GM10266 (cell line): Measurements from ENCODE around the gene TRPM2.

Experiments used
- DNase-seq: peaks from one replicate; pipeline ENCODE4 v3.0.0; 2012; ENCODE audit errors: extremely low spot score
- CTCF ChIP-seq: IDR thresholded peaks from 2 replicates; pipeline ENCODE4 v1.5.1; 2012; ENCODE audit warnings: mild to moderate bottlenecking, low read depth; ENCODE audit not compliant: control insufficient read depth, insufficient read depth; ENCODE audit errors: missing control alignments

The TRPM2 gene

DNA sequence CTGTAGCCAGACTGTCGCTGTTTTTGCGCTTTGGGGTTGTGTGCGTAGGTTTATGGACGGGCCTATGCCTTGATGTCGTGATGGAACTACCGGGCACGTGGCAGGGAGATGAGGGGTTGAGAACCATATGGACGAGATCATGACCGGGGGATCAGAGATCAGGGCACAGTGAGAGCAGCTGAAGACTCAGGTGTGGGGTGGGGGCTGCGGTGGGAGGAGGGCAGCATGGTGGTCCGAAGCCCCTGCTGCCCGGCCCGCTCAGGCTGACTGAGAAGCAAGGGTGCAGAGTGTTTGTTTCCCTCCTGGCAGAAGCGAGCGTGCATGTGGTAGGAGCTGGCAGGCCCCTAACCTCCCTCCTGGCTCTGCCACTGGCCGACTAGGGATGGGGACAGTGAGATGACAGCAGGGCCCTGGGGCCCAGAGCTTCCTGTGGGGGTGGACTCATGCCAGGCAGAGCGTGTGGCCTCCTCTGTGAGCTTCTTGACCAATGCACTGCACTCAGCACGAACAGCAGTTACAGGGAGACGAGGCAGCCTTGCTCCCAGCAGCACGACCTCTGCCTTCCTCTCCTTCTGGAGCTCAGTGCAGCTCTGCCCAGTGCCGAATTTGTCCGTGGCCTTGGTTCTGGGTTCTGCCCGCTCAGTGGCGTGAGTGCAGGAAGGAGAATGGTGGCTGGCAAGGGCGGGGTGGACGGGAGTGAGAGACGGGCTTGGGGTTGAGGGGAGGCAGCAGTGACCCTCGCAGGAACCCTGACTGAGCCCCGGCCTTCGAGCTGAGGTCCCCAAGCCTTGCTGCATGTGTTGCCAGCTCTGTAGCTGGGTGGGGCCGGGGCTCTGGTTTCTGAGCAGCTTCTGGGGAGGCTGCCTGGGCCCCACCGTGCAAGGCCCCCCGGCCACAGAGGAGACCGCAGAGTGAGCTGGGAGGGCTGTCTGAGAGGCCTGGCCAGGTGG, 79.7 kb downstream of the TRPM2 start:
- no peak for TF ChIP-seq CTCF
- no peak for DNase-seq

DNA sequence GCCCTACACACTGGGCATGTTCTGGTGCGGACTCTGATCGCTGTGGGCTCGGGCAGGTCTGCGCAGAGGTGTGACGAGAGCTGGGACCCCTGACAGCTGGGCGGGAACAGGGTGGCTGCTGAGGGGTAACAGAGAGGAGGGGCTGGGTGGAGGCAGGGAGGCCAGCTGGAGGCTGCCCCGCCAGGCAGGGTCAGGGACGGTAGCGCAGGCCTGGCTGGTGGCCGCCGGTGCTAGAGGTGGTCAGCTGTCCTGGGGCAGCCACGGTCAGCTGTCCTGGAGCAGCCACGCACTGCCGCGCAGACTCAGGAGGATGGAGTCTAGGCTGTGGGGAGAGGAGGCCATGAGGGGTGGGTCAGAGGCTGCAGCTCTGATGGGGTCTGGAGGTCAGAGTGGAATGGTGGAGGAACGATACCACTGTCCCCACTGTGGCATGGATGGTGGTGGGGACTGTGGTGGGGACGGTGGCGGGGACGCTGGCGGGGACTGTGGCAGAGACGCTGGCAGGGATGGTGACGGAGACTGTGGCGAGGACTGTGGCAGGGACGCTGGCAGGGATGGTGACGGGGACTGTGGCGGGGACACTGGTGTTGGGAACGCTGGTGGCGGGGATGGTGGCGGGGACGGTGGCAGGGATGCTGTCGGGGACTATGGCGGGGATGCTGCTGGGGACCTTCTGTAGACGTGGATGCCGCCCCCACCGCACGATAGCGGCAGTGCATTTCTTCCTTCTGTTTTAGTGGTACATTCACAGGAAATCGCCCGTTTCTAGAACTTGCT, 80.6 kb downstream of the TRPM2 start:
- DNase-seq = no peak
- no peak for TF ChIP-seq CTCF

GRCh38 chr21:44434568-44434925, 81.1 kb downstream of the TRPM2 start:
- TF ChIP-seq CTCF = no peak
- no peak for DNase-seq

DNA sequence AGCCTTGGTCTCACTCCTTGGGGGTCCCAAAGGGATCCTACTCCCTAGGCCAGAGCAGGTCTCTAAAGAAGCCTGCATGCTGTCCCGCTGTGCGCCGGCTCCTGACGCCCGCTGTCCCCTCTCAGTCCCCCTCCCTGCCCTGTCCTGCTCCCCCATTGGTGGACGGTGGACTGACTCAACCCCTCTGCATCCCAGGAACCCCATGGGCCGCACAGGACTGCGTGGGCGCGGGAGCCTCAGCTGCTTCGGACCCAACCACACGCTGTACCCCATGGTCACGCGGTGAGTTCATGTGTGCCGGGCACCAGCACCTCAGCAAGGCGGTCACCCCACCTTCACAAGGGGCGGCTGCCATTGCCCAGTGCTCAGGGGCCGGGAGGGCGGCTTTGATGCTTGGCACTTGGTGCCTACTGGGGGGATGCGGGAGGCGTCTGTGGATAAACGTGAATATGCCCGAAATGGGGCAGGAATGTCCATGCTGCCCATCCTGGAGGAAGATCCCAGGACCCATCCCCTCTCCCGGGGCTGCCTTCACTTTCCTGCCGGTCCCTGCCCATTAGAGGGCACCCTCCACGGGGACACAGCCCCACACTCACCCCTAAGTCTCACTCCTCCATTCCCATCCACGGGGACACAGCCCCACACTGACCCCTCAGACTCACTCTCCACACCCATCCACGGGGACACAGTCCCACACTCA, 81.7 kb downstream of the TRPM2 start:
- no peak for DNase-seq
- no peak for TF ChIP-seq CTCF

DNA sequence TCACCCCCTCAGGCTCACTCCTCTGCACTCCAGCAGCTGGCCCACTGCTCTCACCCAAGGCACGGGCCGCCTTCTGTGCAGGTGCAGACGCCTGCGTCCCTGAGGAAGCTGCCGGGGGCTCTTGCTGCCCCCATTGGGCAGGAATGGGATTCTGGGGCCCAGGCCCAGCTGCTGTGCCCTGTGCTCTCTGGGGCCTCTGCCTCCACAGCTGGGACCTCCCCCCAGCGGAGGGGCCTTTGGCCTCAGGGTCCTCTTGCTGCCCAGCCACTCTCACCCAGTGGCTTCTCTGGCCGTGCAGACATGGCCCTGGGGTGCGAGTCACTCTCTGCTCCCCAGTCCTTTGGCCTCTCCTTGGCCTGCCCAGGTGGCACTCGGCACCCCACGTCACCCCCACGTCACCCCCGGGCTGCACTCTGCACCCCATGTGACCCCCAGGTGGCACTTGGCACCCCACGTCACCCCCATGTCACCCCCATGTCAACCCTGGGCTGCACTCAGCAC, 82.7 kb downstream of the TRPM2 start:
- DNase-seq = no peak
- no peak for TF ChIP-seq CTCF

DNA sequence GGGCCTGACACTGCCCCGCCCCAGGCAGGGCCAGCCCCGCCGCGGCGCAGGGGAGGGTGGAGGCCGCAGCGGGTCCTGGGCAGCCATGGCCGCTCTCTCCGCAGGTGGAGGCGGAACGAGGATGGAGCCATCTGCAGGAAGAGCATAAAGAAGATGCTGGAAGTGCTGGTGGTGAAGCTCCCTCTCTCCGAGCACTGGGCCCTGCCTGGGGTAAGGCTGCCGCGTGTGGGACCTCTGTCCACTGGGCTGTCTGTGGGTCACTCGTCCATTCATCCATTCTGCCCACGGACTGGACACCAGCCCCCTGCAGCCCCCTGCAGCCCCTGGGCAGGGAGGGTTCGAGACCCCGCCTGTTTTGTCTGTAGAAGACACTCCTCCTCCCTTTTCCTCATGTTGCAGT, 83.5 kb downstream of the TRPM2 start:
- no peak for TF ChIP-seq CTCF
- no peak for DNase-seq
